Fibroblast of the aortic adventitia (primary cell): ENCODE results near the gene RTN1. TPM values are rescaled to one million over a fixed set of nuclear protein-coding genes. Genes with fewer than 3 reads are reported as not detected.
A peak's percentile ranks its signal among the peaks of the same experiment; 100 is the strongest.

Source experiments
- DNase-seq: peaks from one replicate; pipeline ENCODE4 v3.0.0-alpha.2; 2010; ENCODE audit warnings: low read depth
- H3K4me3 ChIP-seq: 2 replicates; pipeline ENCODE4 v1.5.1; 2011; ENCODE audit warnings: low read depth, mild to moderate bottlenecking, control low read depth, low read length, moderate library complexity
- total RNA-seq: library from RNA; depleted of rRNA; stranded (reverse); fragments of >200 nt; gene quantifications from 2 replicates; pipeline ENCODE4 v1.2.3, GENCODE V29; 2012; ENCODE audit warnings: low replicate concordance
- TF ChIP-seq, protein P1 (sequence below): IDR thresholded peaks from 2 replicates; pipeline ENCODE4 v1.5.1; 2011; ENCODE audit warnings: mild to moderate bottlenecking, low read length, control low read depth, inconsistent platforms; ENCODE audit not compliant: insufficient read depth

The RTN1 gene
- total RNA-seq, 1 donor, result 0.27 TPM

DNA sequence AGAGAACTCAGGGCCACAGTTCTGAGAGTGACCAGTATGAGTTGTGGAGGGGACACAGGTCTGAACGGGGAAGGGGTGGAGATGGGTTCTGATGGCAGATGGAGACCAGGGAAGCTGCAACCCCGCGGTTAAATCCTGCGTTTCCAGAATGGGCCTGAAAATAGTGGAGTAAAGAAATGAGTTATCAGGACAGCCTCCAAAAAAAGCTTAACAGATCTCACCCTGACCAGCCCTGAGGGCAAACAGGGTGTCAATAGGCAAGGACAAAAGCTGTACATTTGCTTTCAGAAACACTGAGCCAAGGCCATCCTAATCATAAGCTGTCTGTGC, 555 bp upstream of the RTN1 start:
- peak overlapping the region; percentile 64 for H3K4me3 ChIP-seq
- TF ChIP-seq, protein P1, sequence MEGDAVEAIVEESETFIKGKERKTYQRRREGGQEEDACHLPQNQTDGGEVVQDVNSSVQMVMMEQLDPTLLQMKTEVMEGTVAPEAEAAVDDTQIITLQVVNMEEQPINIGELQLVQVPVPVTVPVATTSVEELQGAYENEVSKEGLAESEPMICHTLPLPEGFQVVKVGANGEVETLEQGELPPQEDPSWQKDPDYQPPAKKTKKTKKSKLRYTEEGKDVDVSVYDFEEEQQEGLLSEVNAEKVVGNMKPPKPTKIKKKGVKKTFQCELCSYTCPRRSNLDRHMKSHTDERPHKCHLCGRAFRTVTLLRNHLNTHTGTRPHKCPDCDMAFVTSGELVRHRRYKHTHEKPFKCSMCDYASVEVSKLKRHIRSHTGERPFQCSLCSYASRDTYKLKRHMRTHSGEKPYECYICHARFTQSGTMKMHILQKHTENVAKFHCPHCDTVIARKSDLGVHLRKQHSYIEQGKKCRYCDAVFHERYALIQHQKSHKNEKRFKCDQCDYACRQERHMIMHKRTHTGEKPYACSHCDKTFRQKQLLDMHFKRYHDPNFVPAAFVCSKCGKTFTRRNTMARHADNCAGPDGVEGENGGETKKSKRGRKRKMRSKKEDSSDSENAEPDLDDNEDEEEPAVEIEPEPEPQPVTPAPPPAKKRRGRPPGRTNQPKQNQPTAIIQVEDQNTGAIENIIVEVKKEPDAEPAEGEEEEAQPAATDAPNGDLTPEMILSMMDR, result no peak
- no peak for DNase-seq

DNA sequence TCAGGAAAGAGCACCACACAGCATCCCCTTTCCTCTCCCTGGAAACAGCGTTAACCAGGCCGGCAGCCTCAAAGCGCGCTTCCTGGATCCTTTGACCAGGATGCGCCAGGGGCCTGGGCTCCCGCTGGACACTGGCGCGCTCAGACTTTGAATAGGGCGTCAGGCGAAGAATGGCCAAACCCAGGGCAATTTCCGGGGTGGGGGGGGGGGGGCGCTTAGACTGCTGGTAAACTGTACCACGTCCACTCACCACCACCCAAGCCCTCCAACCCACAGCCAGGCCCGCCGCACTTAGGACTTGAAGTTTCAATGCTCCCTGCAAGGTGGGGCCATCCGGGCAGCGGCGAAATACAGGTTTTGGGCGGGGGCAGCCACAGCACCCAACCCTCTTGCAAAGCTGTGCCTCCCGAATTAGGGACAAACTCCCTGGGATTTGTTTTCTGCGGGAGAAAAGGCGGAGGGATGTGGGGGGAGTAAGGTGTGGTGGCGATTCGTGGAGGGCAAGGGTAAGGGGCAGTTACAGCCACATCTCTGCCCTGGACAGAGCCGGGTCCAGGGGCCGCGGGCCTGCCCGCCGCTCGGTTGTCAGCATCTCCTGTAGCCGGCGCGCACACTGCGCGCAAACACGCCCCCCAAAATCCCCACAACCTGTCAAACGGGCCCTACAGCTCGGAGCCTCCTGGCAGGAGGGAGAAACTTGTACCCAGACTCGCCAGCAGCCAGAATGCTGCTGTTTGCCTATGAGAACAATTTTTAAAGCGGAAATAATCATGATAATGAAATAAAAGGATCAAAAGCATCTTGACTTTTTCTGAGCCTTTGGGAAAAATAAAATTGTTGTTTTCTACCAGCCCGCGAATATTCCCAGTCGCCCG, 958 bp downstream of the RTN1 start:
- TF ChIP-seq, protein P1, result no peak
- peak overlapping the region; percentile 64 for H3K4me3 ChIP-seq
- no peak for DNase-seq

DNA sequence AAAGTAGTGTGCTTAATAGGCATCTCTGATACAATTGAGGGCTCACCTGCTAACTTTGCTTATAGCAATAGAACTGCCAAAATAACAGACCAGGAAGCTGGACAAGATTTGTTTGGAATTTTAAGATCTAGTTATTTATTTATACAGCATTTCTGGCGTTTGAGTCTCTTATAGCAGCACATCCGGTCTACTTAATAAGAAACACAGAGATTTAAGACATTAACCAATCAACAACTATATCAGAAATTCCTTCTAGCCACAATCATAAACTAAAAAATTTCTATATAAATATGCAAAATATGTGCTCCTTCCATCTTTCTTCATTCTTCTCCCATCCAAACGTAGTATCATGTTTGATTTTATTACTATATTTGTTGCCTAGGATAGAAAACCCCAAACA, 2.6 kb downstream of the RTN1 start:
- DNase-seq, result no peak
- no peak overlapping the region for H3K4me3 ChIP-seq
- TF ChIP-seq, protein P1, result no peak

DNA sequence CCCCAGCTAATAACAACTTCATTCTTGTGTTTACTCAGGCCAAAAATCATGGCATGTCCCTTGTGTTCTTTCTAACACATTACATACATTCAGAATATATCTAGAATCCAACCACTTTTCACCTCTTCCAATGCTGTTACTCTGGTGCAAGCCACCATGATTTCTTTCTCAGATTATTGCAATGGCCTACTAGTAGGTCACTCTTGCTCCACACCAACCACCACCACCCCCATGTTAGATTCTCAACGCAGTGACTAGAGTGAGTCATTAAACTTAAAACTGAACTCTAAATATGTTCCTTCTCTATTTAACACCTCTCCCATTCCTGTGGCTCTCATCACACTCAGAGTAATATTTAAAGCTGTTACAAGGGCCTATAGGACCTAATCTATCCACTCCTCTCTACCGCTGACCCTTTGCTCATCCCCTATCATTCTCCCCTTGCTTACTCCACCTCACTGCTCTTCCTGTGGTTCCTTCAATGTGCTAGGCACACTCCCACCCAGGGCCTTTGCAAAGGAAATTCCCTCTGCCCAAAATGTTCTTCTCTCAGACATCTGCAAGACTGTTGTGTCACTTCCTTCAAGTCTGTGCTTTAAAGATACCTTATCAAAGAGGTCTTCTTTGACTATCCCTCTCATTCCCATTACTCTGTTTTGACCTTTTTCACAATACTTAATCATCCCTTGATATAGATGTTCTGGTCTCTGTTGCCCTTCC, 6.6 kb downstream of the RTN1 start:
- TF ChIP-seq, protein P1, result no peak
- no peak for DNase-seq

DNA sequence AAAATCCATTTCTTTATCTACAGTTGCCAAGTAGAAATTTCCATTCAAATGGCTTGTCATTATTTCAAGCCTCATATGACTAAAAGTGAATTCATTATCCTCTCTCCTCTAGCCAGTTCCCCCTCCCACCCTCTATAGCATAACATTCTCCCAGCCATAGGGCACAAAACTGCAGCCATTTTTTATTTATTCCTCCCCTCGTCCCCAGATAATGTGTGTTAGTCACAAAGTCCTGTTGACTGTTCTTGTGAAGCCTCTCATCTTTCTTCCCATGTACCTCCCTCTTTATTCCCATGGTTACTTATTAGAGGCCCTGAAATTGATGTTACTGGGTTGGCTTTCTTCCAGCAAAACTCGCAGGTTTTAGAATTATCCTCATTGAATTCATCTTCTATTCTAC, 13.2 kb downstream of the RTN1 start:
- H3K4me3 ChIP-seq, result no peak overlapping the region
- DNase-seq, result no peak
- TF ChIP-seq, protein P1, result no peak

More for the DNA sequence above, 6.6 kb downstream of the RTN1 start:
- no peak overlapping the region for H3K4me3 ChIP-seq

DNA sequence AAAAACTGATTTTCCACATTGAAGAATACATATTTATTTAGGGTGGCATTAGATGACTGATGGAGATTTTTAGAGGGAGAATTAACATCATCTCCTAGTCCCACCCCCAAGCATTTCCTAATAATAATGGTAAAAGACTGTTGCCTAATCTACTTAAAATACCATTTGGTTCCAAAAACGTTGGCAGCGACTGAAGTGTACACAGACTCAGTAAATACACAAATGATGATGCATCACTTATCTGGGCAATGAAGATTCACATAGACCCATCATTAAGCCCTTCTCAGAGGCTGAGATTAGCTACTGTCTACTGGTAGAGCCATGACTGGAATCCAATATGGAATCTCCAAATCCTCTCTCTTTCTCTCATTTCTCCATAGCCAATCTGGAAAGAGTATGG, 18.2 kb downstream of the RTN1 start:
- TF ChIP-seq, protein P1, result no peak

More for the DNA sequence above, 18.2 kb downstream of the RTN1 start:
- no peak for DNase-seq
- H3K4me3 ChIP-seq, result no peak overlapping the region
